TTC549 (cell line): Measurements from ENCODE around the gene SELENON.

Source experiments
- FAIRE-seq: peaks from 2 replicates; lab custom pipeline; 2012; peaks lifted over from hg19 to GRCh38; lab: Jason Lieb, UNC

Gene SELENON

GRCh38 chr1:25864434-25864833, 64.4 kb downstream of the SELENON start:
- no peak for FAIRE-seq

GRCh38 chr1:25866288-25866687, 66.3 kb downstream of the SELENON start:
- FAIRE-seq = no peak

- no peak for FAIRE-seq
Observed at GRCh38 chr1:25867210-25867991, 67.4 kb downstream of the SELENON start.
